CD4-positive, alpha-beta memory T cell (primary cell): ENCODE data around the gene PTPN1. TPM values are rescaled to one million over a fixed set of nuclear protein-coding genes. Genes with fewer than 3 reads are reported as not detected.
"Not testable (repeated sequence)": the region's sequence is repeated elsewhere in the genome, so short reads cannot be mapped to it uniquely, and the experiment has no call there.

Source experiments
- CTCF ChIA-PET: fragments of 350-600 bp; sonication (Branson Sonifier 250); formaldehyde crosslinking; loops from one replicate; lab custom pipeline; 2021; ENCODE audit warnings: inconsistent platforms; ENCODE audit not compliant: partially characterized antibody; lab: Charles Lee
- POLR2A ChIA-PET: fragments of 350-600 bp; sonication (Branson Sonifier 250); formaldehyde crosslinking; loops from one replicate; lab custom pipeline; 2021; ENCODE audit not compliant: partially characterized antibody; lab: Charles Lee
- DNase-seq, 5 donors: peaks; one replicate each; pipeline versions ENCODE4 v3.0.0 to v3.0.0-alpha.2; 2020 to 2022; ENCODE audit warnings: mixed read lengths in 1 of 5
- H3K27ac ChIP-seq: one replicate; pipeline ENCODE4 v1.7.0; 2013; ENCODE audit warnings: low read depth, low read length
- H3K27me3 ChIP-seq: 2 replicates; pipeline ENCODE4 v1.7.0; 2013; ENCODE audit warnings: mild to moderate bottlenecking, low read length, moderate library complexity; ENCODE audit not compliant: insufficient read depth
- H3K36me3 ChIP-seq: 2 replicates; pipeline ENCODE4 v1.7.0; 2013; ENCODE audit warnings: mild to moderate bottlenecking, low read length, moderate library complexity; ENCODE audit not compliant: insufficient read depth
- H3K4me1 ChIP-seq: 2 replicates; pipeline ENCODE4 v1.7.0; 2013; ENCODE audit warnings: mild to moderate bottlenecking, low read length, moderate library complexity; ENCODE audit not compliant: insufficient read depth
- H3K4me3 ChIP-seq, 2 donors: one replicate each; pipeline ENCODE4 v1.7.0; 2013; ENCODE audit warnings: low read length in 2 of 2, mild to moderate bottlenecking in 1 of 2
- H3K9me3 ChIP-seq, 2 donors: one replicate each; pipeline ENCODE4 v1.7.0; 2013; ENCODE audit warnings: low read length in 2 of 2, control low read depth in 1 of 2; ENCODE audit not compliant: control insufficient read depth in 1 of 2
- H3K27ac Mint-ChIP-seq, 7 donors: one replicate each; pipeline ENCODE4 v1.8.0; 2020 to 2021; ENCODE audit warnings: mixed read lengths in 7 of 7, mild to moderate bottlenecking in 6 of 7, inconsistent platforms in 3 of 7, moderate library complexity in 3 of 7
- H3K27me3 Mint-ChIP-seq, 2 donors: one replicate each; pipeline ENCODE4 v1.8.0; 2020 to 2021; ENCODE audit warnings: mixed read lengths in 2 of 2
- H3K36me3 Mint-ChIP-seq, 2 donors: one replicate each; pipeline ENCODE4 v1.8.0; 2020 to 2021; ENCODE audit warnings: mixed read lengths in 2 of 2, inconsistent platforms in 1 of 2, mild to moderate bottlenecking in 1 of 2
- H3K4me1 Mint-ChIP-seq, 4 donors: one replicate each; pipeline ENCODE4 v1.8.0; 2020 to 2021; ENCODE audit warnings: mixed read lengths in 4 of 4, mild to moderate bottlenecking in 1 of 4
- H3K4me3 Mint-ChIP-seq, 8 donors: one replicate each; pipeline ENCODE4 v1.8.0; 2020 to 2021; ENCODE audit warnings: mixed read lengths in 8 of 8, mild to moderate bottlenecking in 7 of 8, moderate library complexity in 6 of 8, inconsistent platforms in 3 of 8
- H3K9me3 Mint-ChIP-seq, 8 donors: one replicate each; pipeline ENCODE4 v1.8.0; 2020 to 2021; ENCODE audit warnings: mixed read lengths in 8 of 8, mild to moderate bottlenecking in 5 of 8, inconsistent platforms in 3 of 8, moderate library complexity in 1 of 8
- intact Hi-C: fragments of 100-400 bp; cut with micrococcal nuclease; formaldehyde crosslinking; loops from one replicate; pipeline ENCODE4 v1.15.1; 2023
- polyA plus RNA-seq, 2 donors: library from polyadenylated mRNA; unstranded; fragments of 300-500 nt; fragmentation: Illumina TruSeq; gene quantifications; one replicate each; pipeline ENCODE4 v1.2.3, GENCODE V29; 2021
- total RNA-seq, 2 experiments: library from RNA; stranded (reverse); gene quantifications; one replicate each; pipeline ENCODE4 v1.2.3, GENCODE V29; 2021

Gene PTPN1
- total and polyA plus RNA-seq, 4 experiments from 2014 or later = 21.0 to 61.5 (median 50.3) TPM

DNA sequence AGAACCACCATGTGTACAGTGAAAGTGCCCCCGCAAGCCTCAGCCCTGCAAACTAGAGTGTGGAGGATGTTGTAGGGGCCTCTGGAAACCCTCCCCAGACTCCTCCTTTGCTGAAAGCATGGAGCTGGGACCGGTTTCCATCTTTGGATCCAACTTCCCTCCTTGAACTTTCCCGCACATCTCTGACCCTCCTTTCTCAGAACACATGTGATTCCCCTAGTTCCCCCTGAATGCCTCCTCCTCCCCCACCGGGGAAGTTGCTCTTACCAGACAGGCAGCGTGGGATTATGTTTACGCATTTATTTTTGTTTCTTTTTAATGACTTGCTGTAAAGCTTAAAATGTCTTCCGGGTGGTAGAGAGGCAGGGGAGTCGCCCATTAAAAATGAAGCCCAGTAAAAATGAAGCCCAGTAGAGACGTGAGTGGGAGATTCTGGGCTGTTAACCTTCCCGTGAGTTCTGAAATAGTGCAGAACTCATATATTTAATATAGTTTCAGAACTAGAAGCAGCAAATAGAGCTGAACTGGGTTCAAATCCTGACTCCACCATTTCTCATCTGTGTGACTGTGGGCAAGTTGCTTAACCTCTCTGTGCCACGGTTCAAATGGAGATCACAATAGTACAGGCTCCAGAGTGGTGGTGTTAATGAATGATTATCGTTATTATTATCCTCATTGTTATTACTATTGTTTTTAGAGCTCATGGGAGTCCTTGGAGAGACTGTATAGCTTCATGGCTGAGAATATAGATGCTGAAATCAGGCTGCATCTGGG is 8.0 kb upstream of the PTPN1 start:
- H3K4me1 Mint-ChIP-seq = peaks cover 0 to 4% (median 3%) of the 10 kb centered on the region in 4 donors
- H3K9me3 Mint-ChIP-seq = peaks cover 0 to 2% (median 0%) of the 10 kb centered on the region in 8 donors
- H3K27me3 Mint-ChIP-seq = no peaks in the 10 kb centered on the region
- no peak for DNase-seq
- ChIA-PET POLR2A (interaction anchor here (2.0 kb wide), 1 partner anchor 18 kb away, joined by 8 read pairs; no protein-coding TSS in a partner anchor), CTCF (interaction anchor here (0.8 to 8.3 kb wide), 14 partner anchors 9 to 251 kb away, joined by 3 to 244 read pairs (median 4); no protein-coding TSS in a partner anchor)
- Histone ChIP-seq H3K36me3 (no peaks in the 10 kb centered on the region), H3K27ac (no peak overlapping the region), H3K9me3 (no peaks in the 10 kb centered on the region), H3K27me3 (no peaks in the 10 kb centered on the region), H3K4me1 (no peaks in the 10 kb centered on the region), H3K4me3 (no peak overlapping the region)
- H3K27ac Mint-ChIP-seq = peak overlapping the region in 1 of 7 donors; percentile 61
- H3K4me3 Mint-ChIP-seq = no peak overlapping the region
- H3K36me3 Mint-ChIP-seq = no peaks in the 10 kb centered on the region
- intact Hi-C loops = no loop called here

GRCh38 chr20:50504231-50504823 is 5.9 kb upstream of the PTPN1 start:
- Histone ChIP-seq H3K4me1 (peaks cover 1% of the 10 kb centered on the region), H3K27ac (no peak overlapping the region), H3K27me3 (no peaks in the 10 kb centered on the region), H3K36me3 (no peaks in the 10 kb centered on the region), H3K4me3 (no peak overlapping the region), H3K9me3 (no peaks in the 10 kb centered on the region)
- ChIA-PET CTCF (interaction anchor here (0.7 to 8.3 kb wide), 20 partner anchors 10 to 246 kb away, joined by 3 to 244 read pairs (median 4); no protein-coding TSS in a partner anchor), POLR2A (interaction anchor here (1.1 to 1.6 kb wide), 5 partner anchors 9 to 80 kb away, joined by 3 to 6 read pairs (median 5); no protein-coding TSS in a partner anchor)
- no peaks in the 10 kb centered on the region for H3K27me3 Mint-ChIP-seq
- H3K9me3 Mint-ChIP-seq = peaks cover 0 to 2% (median 0%) of the 10 kb centered on the region in 8 donors
- no peaks in the 10 kb centered on the region for H3K36me3 Mint-ChIP-seq
- H3K27ac Mint-ChIP-seq = peak overlapping the region in 2 of 7 donors; percentile 32 to 87
- peaks cover 0 to 11% (median 3%) of the 10 kb centered on the region in 4 donors for H3K4me1 Mint-ChIP-seq
- peak in 1 of 5 donors; percentile 22 for DNase-seq
- H3K4me3 Mint-ChIP-seq = no peak overlapping the region
- intact Hi-C loops = loop anchor here (1.0 kb wide), 3 partner anchors 66 to 76 kb away; no protein-coding TSS in a partner anchor

- peaks cover 6 to 21% (median 11%) of the 10 kb centered on the region in 4 donors for H3K4me1 Mint-ChIP-seq
- CTCF ChIA-PET = interaction anchor here (1.0 to 8.3 kb wide), 7 partner anchors 15 to 82 kb away, joined by 3 to 244 read pairs (median 4); no protein-coding TSS in a partner anchor
These were observed 4.0 kb upstream of the PTPN1 start for GRCh38 chr20:50506270-50506579.

DNA sequence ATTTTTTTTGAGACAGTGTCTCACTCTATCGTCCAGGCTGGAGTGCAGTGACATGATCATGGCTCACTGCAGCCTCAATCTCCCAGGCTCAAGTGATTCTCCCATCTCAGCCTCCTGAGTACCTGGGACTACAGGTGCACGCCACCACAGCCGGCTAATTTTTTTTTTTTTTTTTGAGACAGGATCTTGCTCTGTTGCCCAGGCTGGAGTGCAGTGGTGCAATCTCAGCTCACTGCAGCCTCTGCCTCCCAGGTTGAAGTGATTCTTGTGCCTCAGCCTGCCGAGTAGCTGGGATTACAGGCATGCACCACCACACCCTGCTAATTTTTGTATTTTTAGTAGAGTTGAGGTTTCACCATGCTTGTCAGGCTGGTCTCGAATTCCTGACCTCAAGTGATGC is 2.4 kb upstream of the PTPN1 start:
- H3K27ac ChIP-seq, POLR2A ChIA-PET, H3K9me3 ChIP-seq, H3K4me3 ChIP-seq, intact Hi-C loops, H3K27me3 Mint-ChIP-seq, H3K27me3 ChIP-seq, H3K9me3 Mint-ChIP-seq, H3K27ac Mint-ChIP-seq, DNase-seq, H3K36me3 ChIP-seq, H3K4me3 Mint-ChIP-seq: not testable (repeated sequence)
- Mint-ChIP-seq H3K36me3 (peaks cover 0 to 13% of the 10 kb centered on the region in 2 donors), H3K4me1 (peaks cover 16 to 36% (median 24%) of the 10 kb centered on the region in 4 donors)
- CTCF ChIA-PET = interaction anchor here (8.3 kb wide), 1 partner anchor 67 kb away, joined by 244 read pairs; no protein-coding TSS in a partner anchor
- peaks cover 26% of the 10 kb centered on the region for H3K4me1 ChIP-seq

More at GRCh38 chr20:50506270-50506579, 4.0 kb upstream of the PTPN1 start:
- no peak for DNase-seq
- H3K36me3 Mint-ChIP-seq = peaks cover 0 to 9% of the 10 kb centered on the region in 2 donors
- no peak overlapping the region for H3K4me3 ChIP-seq
- intact Hi-C loops = no loop called here
- no peaks in the 10 kb centered on the region for H3K36me3 ChIP-seq
- POLR2A ChIA-PET = interaction anchor here (1.0 kb wide), 1 partner anchor 69 kb away, joined by 4 read pairs; no protein-coding TSS in a partner anchor
- H3K27me3 Mint-ChIP-seq = no peaks in the 10 kb centered on the region
- H3K27ac Mint-ChIP-seq = peak overlapping the region in 1 of 7 donors; percentile 26
- no peaks in the 10 kb centered on the region for H3K27me3 ChIP-seq
- no peak overlapping the region for H3K27ac ChIP-seq
- H3K4me3 Mint-ChIP-seq = no peak overlapping the region
- no peaks in the 10 kb centered on the region for H3K9me3 ChIP-seq
- H3K4me1 ChIP-seq = peaks cover 11% of the 10 kb centered on the region
- H3K9me3 Mint-ChIP-seq = peaks cover 0 to 2% (median 0%) of the 10 kb centered on the region in 8 donors

DNA sequence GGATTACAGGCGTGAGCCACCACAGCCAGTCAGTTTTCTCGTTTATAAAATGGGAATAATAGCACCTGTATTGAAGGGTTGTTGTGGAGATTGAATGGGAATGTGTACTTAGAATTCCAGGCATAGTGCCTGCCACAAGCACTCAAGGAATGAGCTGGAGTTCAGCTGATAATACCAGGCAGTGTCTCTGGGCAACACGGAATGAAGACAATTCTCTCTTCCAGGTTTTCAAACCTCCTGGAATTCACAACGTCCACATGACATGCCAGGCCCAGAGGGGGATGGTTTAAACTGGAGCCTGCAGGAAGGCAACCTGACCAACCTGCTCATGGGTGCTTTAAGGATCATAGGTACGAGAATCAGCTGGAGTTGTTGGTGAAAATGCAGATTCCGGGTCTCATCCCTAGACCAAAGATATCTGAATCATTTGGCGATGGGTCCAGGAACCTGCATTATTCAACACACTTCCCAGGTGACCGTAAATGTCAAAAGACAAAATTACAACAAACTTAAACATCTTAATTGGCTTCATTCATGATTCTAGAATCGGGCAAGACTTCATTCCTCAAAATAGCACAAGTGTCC is 1.9 kb upstream of the PTPN1 start:
- no peaks in the 10 kb centered on the region for H3K36me3 ChIP-seq
- Mint-ChIP-seq H3K27ac (peak overlapping the region in 2 of 7 donors; percentile 7 to 85), H3K27me3 (no peaks in the 10 kb centered on the region), H3K4me3 (peak overlapping the region in 4 of 8 donors; percentile 21 to 70 (median 56)), H3K36me3 (peaks cover 0 to 15% of the 10 kb centered on the region in 2 donors), H3K4me1 (peaks cover 20 to 41% (median 29%) of the 10 kb centered on the region in 4 donors), H3K9me3 (peaks cover 0 to 2% (median 0%) of the 10 kb centered on the region in 8 donors)
- no peaks in the 10 kb centered on the region for H3K9me3 ChIP-seq
- no peak overlapping the region for H3K4me3 ChIP-seq
- ChIA-PET CTCF (interaction anchor here (0.9 to 1.1 kb wide), 2 partner anchors 58 to 67 kb away, joined by 3 read pairs; no protein-coding TSS in a partner anchor), POLR2A (interaction anchor here (0.5 to 0.7 kb wide), 2 partner anchors 11 to 40 kb away, joined by 3 read pairs; no protein-coding TSS in a partner anchor)
- H3K27me3 ChIP-seq = no peaks in the 10 kb centered on the region
- intact Hi-C loops = no loop called here
- H3K4me1 ChIP-seq = peaks cover 31% of the 10 kb centered on the region
- no peak overlapping the region for H3K27ac ChIP-seq
- no peak for DNase-seq

- H3K27ac ChIP-seq = peak overlapping the region; percentile 91
- Mint-ChIP-seq H3K27ac (peak overlapping the region; percentile 92 to 98 (median 96)), H3K4me1 (peaks cover 41 to 64% (median 52%) of the 10 kb centered on the region in 4 donors), H3K27me3 (no peaks in the 10 kb centered on the region), H3K36me3 (peaks cover 0 to 22% of the 10 kb centered on the region in 2 donors), H3K9me3 (peaks cover 0 to 2% (median 0%) of the 10 kb centered on the region in 8 donors), H3K4me3 (peak overlapping the region; percentile 94 to 98 (median 96))
- no peaks in the 10 kb centered on the region for H3K36me3 ChIP-seq
- POLR2A ChIA-PET = interaction anchor here (0.6 to 3.4 kb wide), 34 partner anchors 7 to 796 kb away, joined by 3 to 76 read pairs (median 5); partner anchors contain the start of genes CEBPB and PEDS1
- peaks cover 58% of the 10 kb centered on the region for H3K4me1 ChIP-seq
- H3K9me3 ChIP-seq = no peaks in the 10 kb centered on the region
- DNase-seq = peak in 1 of 5 donors; percentile 56
- CTCF ChIA-PET = interaction anchor here (0.7 to 4.1 kb wide), 14 partner anchors 8 to 78 kb away, joined by 3 to 21 read pairs (median 6); no protein-coding TSS in a partner anchor
- H3K4me3 ChIP-seq = peak overlapping the region; percentile 73 to 91
- intact Hi-C loops = loop anchor here (1.0 to 2.0 kb wide), 5 partner anchors 8 to 420 kb away; partner anchors contain the start of genes ADNP, CEBPB and PARD6B
- no peaks in the 10 kb centered on the region for H3K27me3 ChIP-seq
These were observed 741 bp downstream of the PTPN1 start for GRCh38 chr20:50510706-50511542.
